Transverse colon (tissue), 4 donors: ENCODE data around the gene PPP1R9A. TPM values are rescaled to one million over a fixed set of nuclear protein-coding genes. Genes with fewer than 3 reads are reported as not detected.

Experiments
- DNase-seq: peaks from one replicate; pipeline ENCODE4 v3.0.0-alpha.2; 2019
- H3K27ac ChIP-seq, 4 donors: fragments of 200-600 bp; sonication (generic); 2 replicates each; pipeline ENCODE4 v1.5.1; 2016 to 2018; ENCODE audit warnings: inconsistent platforms in 4 of 4
- H3K27me3 ChIP-seq: fragments of 200-600 bp; sonication (generic); 2 replicates; pipeline ENCODE4 v1.5.1; 2017; ENCODE audit warnings: inconsistent platforms
- H3K36me3 ChIP-seq, 4 donors: fragments of 200-600 bp; sonication (generic); 2 replicates each; pipeline ENCODE4 v1.5.1; 2017 to 2019; ENCODE audit warnings: inconsistent platforms in 4 of 4
- H3K4me1 ChIP-seq, 4 donors: fragments of 200-600 bp; sonication (generic); 2 replicates each; pipeline ENCODE4 v1.5.1; 2017 to 2020; ENCODE audit warnings: inconsistent platforms in 4 of 4
- H3K4me3 ChIP-seq, 4 donors: fragments of 200-600 bp; sonication (generic); 1 replicate in 1 of 4; 2 replicates in 3 of 4; pipeline versions ENCODE4 v1.5.1 to v1.6.1; 2017 to 2019; ENCODE audit warnings: inconsistent platforms in 4 of 4
- H3K9me3 ChIP-seq, 2 donors: fragments of 200-600 bp; sonication (generic); 2 replicates each; pipeline ENCODE4 v1.5.1; 2017 to 2019; ENCODE audit warnings: inconsistent platforms in 2 of 2
- EP300 ChIP-seq: sonication (generic); formaldehyde crosslinking; IDR thresholded peaks from one replicate; pipeline ENCODE4 v1.6.1; 2017; ENCODE audit warnings: antibody characterized with exemption, low read depth
- POLR2A ChIP-seq: fragments of 450-650 bp; IDR thresholded peaks from one replicate; pipeline ENCODE4 v1.6.1; 2016; ENCODE audit warnings: antibody characterized with exemption, mild to moderate bottlenecking, moderate library complexity
- POLR2AphosphoS5 ChIP-seq, 3 donors: sonication (generic); formaldehyde crosslinking; IDR thresholded peaks; one replicate each; pipeline ENCODE4 v1.6.1; 2016; ENCODE audit warnings: antibody characterized with exemption in 3 of 3
- WGBS, 2 donors: methylation state at CpG; one replicate each; pipeline ENCODE4 v1.1.5; 2018; ENCODE audit warnings: low coverage in 1 of 2; 5-methylcytosine and 5-hydroxymethylcytosine counted together
- in situ Hi-C, 4 donors: fragments of 200-750 bp; cut with MboI; loops; one replicate each; pipeline versions ENCODE4 v1.15.0 to v1.15.1; 2017; ENCODE audit warnings: low sequenced_read_pairs in 3 of 4, low pct_ligation_motif_present in 1 of 4, low pct_unique_long_range_greater_than_20kb in 1 of 4
- intact Hi-C: fragments of 100-400 bp; cut with DNase I; formaldehyde crosslinking; loops from one replicate; pipeline ENCODE4 v1.15.1; 2023; ENCODE audit warnings: low total_unique reads
- total RNA-seq, 4 donors: library from RNA; depleted of rRNA; stranded (reverse); fragments of >200 nt; gene quantifications; one replicate each; pipeline ENCODE4 v1.1.0, GENCODE V29; 2016
- TF ChIP-seq, protein P1 (sequence below), 5 experiments: fragments of 200-600 bp in 3 of 5; fragments of 450-650 bp in 2 of 5; sonication (generic) in 3 of 5; IDR thresholded peaks; 1 replicate in 2 of 5; 2 replicates in 3 of 5; pipeline ENCODE4 v1.5.1; 2016 to 2017; ENCODE audit warnings: antibody characterized with exemption in 5 of 5, inconsistent platforms in 3 of 5, mild to moderate bottlenecking in 2 of 5, moderate library complexity in 1 of 5

The PPP1R9A gene
- total RNA-seq, 4 donors from 2014 or later, result 13.1 to 30.0 (median 23.2) TPM

DNA sequence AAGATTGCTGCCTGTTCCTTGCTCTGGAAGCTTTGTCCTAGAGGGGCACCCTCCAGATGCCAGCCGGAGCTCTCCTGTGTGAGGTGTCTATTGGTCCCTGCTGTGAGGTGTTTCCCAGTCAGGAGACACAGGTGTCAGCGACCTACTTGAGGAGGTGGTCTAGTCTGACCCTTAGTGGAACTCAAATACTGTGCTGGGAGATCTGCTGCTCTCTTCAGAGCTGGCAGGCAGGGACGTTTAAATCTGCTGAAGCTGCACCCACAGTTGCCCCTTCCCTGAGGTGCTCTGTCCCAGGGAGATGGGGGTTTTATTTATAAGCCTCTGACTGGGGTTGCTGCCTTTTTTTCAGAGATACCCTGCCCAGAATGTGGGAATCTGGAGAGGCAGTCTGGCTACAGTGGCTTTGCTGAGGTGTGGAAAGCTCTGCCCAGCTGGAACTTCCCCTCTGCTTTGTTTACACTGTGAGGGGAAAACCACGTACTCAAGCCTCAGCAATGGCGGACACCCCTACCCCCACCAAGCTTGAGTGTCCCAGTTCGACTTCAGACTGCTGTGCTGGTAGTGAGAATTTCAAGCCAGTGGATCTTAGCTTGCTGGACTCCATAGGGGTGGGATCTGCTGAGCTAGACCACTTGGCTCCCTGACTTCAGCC is 119.2 kb downstream of the PPP1R9A start:
- H3K27ac ChIP-seq, result peak overlapping the region in 1 of 4 donors; percentile 29
- TF ChIP-seq POLR2A (no peak), POLR2AphosphoS5 (IDR thresholded peaks at IDR 0.05) (no peak), EP300 (no peak)
- TF ChIP-seq, protein P1, sequence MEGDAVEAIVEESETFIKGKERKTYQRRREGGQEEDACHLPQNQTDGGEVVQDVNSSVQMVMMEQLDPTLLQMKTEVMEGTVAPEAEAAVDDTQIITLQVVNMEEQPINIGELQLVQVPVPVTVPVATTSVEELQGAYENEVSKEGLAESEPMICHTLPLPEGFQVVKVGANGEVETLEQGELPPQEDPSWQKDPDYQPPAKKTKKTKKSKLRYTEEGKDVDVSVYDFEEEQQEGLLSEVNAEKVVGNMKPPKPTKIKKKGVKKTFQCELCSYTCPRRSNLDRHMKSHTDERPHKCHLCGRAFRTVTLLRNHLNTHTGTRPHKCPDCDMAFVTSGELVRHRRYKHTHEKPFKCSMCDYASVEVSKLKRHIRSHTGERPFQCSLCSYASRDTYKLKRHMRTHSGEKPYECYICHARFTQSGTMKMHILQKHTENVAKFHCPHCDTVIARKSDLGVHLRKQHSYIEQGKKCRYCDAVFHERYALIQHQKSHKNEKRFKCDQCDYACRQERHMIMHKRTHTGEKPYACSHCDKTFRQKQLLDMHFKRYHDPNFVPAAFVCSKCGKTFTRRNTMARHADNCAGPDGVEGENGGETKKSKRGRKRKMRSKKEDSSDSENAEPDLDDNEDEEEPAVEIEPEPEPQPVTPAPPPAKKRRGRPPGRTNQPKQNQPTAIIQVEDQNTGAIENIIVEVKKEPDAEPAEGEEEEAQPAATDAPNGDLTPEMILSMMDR (IDR thresholded peaks at IDR 0.05), result no peak
- no peaks in the 10 kb centered on the region for H3K27me3 ChIP-seq
- intact Hi-C loops, result no loop called here
- H3K4me3 ChIP-seq, result no peak overlapping the region
- H3K4me1 ChIP-seq, result peaks cover 0 to 11% (median 0%) of the 10 kb centered on the region in 4 donors
- peaks cover 6 to 8% of the 10 kb centered on the region in 2 donors for H3K9me3 ChIP-seq
- 30 to 62% methylated on average over 2 to 6 of the region's 6 CpGs for WGBS, 2 donors
- in situ Hi-C loops, result no loop called here
- H3K36me3 ChIP-seq, result no peaks in the 10 kb centered on the region
- no peak for DNase-seq

DNA sequence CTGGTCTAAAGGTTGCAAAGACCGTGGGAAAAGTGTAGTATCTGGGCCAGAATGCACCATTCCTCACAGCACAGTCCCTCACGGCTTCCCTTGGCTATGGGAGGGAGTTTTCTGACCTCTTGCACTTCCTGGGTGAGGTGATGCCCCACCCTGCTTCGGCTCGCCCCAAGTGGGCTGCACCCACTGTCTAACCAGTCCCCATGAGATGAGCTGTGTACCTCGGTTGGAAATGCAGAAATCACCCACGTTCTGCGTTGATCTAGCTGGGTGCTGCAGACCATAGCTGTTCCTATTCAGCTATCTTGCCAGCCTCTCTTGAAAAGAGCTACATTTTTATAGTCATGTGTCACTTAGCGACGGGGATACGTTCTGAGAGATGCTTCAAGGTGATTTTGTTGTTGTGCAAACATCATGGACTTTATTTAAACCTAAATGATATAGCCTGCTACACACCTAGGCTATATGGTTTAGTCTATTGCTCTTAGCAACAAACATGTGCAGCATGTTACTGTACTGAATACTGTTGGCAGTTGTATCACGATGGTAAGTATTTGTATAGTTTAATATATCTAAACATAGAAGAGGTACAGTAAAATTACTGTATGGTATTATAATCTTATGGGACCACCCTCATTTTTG is 120.0 kb downstream of the PPP1R9A start:
- peaks cover 6 to 8% of the 10 kb centered on the region in 2 donors for H3K9me3 ChIP-seq
- H3K4me1 ChIP-seq, result peaks cover 0 to 11% (median 0%) of the 10 kb centered on the region in 4 donors
- intact Hi-C loops, result no loop called here
- H3K27me3 ChIP-seq, result no peaks in the 10 kb centered on the region
- peak overlapping the region in 1 of 4 donors; percentile 29 for H3K27ac ChIP-seq
- TF ChIP-seq POLR2A (no peak), POLR2AphosphoS5 (IDR thresholded peaks at IDR 0.05) (no peak), EP300 (no peak)
- TF ChIP-seq, protein P1 (IDR thresholded peaks at IDR 0.05), result no peak
- 62 to 71% methylated on average over 2 to 11 of the region's 11 CpGs for WGBS, 2 donors
- no peak overlapping the region for H3K4me3 ChIP-seq
- in situ Hi-C loops, result no loop called here
- DNase-seq, result peak; percentile 18
- no peaks in the 10 kb centered on the region for H3K36me3 ChIP-seq

DNA sequence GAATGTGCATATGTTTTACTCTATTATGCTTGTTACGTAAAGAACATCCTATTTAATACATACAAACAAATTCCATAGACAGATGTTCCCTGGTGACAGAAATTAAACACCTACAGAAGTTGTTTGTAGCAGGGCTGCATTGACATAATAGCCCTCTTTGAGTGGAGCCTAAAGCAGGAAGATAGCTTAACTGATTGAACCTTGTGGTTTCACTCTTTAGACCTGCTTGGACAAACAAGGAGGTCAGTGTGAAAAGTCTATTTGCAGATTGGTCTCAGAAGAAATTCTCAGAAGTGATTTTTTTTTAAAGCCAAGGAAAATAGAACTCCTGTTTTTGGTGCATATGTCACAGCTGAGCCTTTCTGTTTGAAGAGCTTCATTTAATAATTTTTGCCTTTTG is 121.3 kb downstream of the PPP1R9A start:
- TF ChIP-seq, protein P1 (IDR thresholded peaks at IDR 0.05), result no peak
- TF ChIP-seq EP300, result no peak
- TF ChIP-seq POLR2AphosphoS5 (IDR thresholded peaks at IDR 0.05), result no peak
- no peak for TF ChIP-seq POLR2A
- H3K4me3 ChIP-seq, result no peak overlapping the region
- intact Hi-C loops (no loop called here), in situ Hi-C loops (no loop called here)
- peaks cover 6 to 8% of the 10 kb centered on the region in 2 donors for H3K9me3 ChIP-seq
- H3K36me3 ChIP-seq, result no peaks in the 10 kb centered on the region
- H3K27me3 ChIP-seq, result no peaks in the 10 kb centered on the region
- H3K27ac ChIP-seq, result no peak overlapping the region
- 75 to 78% methylated on average over 1 of the region's 1 CpG for WGBS, 2 donors
- H3K4me1 ChIP-seq, result peaks cover 0 to 11% (median 0%) of the 10 kb centered on the region in 4 donors
- no peak for DNase-seq

DNA sequence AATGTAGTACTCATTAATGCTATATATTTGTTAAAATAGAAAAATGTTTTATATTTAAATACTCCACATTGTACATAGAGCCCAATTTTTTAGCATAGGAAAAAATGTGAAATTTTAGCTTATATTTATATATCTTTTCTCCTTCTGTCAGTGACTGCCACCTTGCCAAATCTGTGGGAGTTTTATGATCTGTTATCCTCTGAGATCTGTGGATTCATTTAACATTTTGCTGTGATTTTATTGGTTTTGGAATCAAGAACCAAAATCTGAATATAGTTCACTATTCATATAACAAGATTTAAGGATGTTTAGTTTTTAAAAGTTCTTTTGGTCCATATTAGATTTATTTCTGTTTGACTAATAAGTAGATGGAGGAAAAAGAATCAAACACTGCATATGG is 127.9 kb downstream of the PPP1R9A start:
- no peak for DNase-seq
- TF ChIP-seq POLR2AphosphoS5 (IDR thresholded peaks at IDR 0.05) (no peak), EP300 (no peak), POLR2A (no peak)
- TF ChIP-seq, protein P1 (IDR thresholded peaks at IDR 0.05), result no peak
- no peaks in the 10 kb centered on the region for H3K36me3 ChIP-seq
- H3K4me1 ChIP-seq, result no peaks in the 10 kb centered on the region
- H3K4me3 ChIP-seq, result no peak overlapping the region
- no peak overlapping the region for H3K27ac ChIP-seq
- no peaks in the 10 kb centered on the region for H3K27me3 ChIP-seq
- H3K9me3 ChIP-seq, result no peaks in the 10 kb centered on the region
- intact Hi-C loops (no loop called here), in situ Hi-C loops (no loop called here)
